Peyer's patch (tissue), 4 donors: ENCODE data around the gene ZDHHC18. TPM values are rescaled to one million over a fixed set of nuclear protein-coding genes. Genes with fewer than 3 reads are reported as not detected.

Experiments used
- DNase-seq, 3 donors: peaks; one replicate each; pipeline ENCODE4 v3.0.0-alpha.2; 2017 to 2019
- H3K27ac ChIP-seq, 4 donors: fragments of 200-600 bp; sonication (generic); one replicate each; pipeline ENCODE4 v1.5.1; 2016 to 2019
- H3K27me3 ChIP-seq, 2 donors: fragments of 200-600 bp; sonication (generic); one replicate each; pipeline ENCODE4 v1.5.1; 2019
- H3K36me3 ChIP-seq, 3 donors: fragments of 200-600 bp; sonication (generic); one replicate each; pipeline ENCODE4 v1.5.1; 2016 to 2019
- H3K4me1 ChIP-seq, 4 donors: fragments of 200-600 bp; sonication (generic); one replicate each; pipeline ENCODE4 v1.5.1; 2016 to 2019
- H3K4me3 ChIP-seq, 4 donors: fragments of 200-600 bp; sonication (generic); 1 replicate in 3 of 4; 2 replicates in 1 of 4; pipeline ENCODE4 v1.5.1; 2016 to 2019; ENCODE audit warnings: mild to moderate bottlenecking in 1 of 4
- H3K9me3 ChIP-seq, 4 donors: fragments of 200-600 bp; sonication (generic); one replicate each; pipeline ENCODE4 v1.5.1; 2016 to 2019; ENCODE audit warnings: mild to moderate bottlenecking in 1 of 4
- POLR2A ChIP-seq, 2 donors: fragments of 450-650 bp; IDR thresholded peaks; one replicate each; pipeline ENCODE4 v1.5.1; 2017; ENCODE audit warnings: antibody characterized with exemption in 2 of 2, mild to moderate bottlenecking in 2 of 2, moderate library complexity in 2 of 2
- total RNA-seq, 4 donors: library from RNA; depleted of rRNA; stranded (reverse); fragments of >200 nt; gene quantifications; one replicate each; pipeline ENCODE4 v1.1.0, GENCODE V29; 2016
- TF ChIP-seq, protein P1 (sequence below), 6 experiments: fragments of 450-650 bp in 4 of 6; fragments of 200-600 bp in 2 of 6; sonication (generic) in 1 of 6; IDR thresholded peaks; one replicate each; pipeline ENCODE4 v1.5.1; 2017 to 2019; ENCODE audit warnings: antibody characterized with exemption in 6 of 6, mild to moderate bottlenecking in 3 of 6, moderate library complexity in 1 of 6

Gene ZDHHC18
- total RNA-seq, 4 donors from 2014 or later, result 12.4 to 40.3 (median 29.0) TPM

DNA sequence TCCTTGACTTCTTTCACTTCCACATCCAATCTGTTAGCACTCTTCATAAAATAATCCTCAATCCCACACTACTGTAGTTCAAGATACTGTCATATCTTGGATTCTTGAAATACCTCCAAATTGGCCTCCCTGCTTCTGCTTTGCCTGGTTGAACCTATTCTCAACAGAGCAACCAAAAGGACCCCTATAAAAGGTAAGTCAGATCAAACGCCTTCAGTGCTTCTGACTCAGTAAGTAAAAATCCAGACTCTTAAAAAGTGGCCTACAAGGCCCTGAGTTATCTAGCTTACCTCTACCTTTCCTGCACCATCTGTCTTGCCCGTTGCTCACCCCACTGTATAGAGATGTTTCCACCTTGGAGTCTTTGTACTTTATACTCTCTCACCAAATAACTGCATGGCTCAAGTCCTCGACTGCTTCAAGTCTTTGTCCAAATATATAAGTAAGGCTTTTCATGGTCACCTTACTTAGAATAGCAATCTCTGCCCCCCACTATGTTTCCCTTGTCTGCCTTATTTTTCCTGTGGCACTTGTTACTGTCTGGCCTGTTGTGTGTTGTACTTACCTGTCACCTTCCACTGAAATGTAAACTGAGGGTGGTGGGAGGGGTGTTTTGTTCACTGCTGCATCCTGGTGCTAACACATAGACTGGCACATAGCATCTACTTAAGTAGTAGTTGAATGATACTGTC, 43.8 kb upstream of the ZDHHC18 start:
- peaks cover 11 to 49% (median 18%) of the 10 kb centered on the region in 4 donors for H3K4me1 ChIP-seq

DNA sequence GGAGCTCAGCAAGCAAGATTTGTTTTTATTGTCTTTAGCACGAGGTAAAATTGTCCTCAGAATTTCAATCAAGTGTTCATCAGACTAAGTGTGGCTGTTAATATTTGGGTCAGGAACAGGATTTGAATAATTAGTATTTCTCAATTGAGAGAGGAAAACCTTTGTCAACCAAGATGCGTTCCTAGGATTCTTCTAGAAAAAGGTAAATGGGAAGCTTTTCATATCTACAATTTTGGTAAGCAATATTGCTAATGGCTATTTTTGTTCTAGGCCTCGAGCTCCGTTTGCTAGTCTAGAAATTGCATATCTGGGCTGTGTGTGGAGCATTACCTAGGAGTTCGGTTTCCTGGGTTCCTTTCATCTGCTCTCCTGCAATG, 42.9 kb upstream of the ZDHHC18 start:
- TF ChIP-seq POLR2A (IDR thresholded peaks at IDR 0.05), result no peak
- TF ChIP-seq, protein P1, sequence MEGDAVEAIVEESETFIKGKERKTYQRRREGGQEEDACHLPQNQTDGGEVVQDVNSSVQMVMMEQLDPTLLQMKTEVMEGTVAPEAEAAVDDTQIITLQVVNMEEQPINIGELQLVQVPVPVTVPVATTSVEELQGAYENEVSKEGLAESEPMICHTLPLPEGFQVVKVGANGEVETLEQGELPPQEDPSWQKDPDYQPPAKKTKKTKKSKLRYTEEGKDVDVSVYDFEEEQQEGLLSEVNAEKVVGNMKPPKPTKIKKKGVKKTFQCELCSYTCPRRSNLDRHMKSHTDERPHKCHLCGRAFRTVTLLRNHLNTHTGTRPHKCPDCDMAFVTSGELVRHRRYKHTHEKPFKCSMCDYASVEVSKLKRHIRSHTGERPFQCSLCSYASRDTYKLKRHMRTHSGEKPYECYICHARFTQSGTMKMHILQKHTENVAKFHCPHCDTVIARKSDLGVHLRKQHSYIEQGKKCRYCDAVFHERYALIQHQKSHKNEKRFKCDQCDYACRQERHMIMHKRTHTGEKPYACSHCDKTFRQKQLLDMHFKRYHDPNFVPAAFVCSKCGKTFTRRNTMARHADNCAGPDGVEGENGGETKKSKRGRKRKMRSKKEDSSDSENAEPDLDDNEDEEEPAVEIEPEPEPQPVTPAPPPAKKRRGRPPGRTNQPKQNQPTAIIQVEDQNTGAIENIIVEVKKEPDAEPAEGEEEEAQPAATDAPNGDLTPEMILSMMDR (IDR thresholded peaks at IDR 0.05), result no peak
- Histone ChIP-seq H3K9me3 (no peaks in the 10 kb centered on the region), H3K4me1 (peaks cover 11 to 49% (median 18%) of the 10 kb centered on the region in 4 donors), H3K27me3 (no peaks in the 10 kb centered on the region), H3K4me3 (no peak overlapping the region), H3K27ac (peak overlapping the region in 3 of 4 donors; percentile 38 to 58 (median 57)), H3K36me3 (peaks cover 0 to 33% (median 0%) of the 10 kb centered on the region in 3 donors)
- DNase-seq, result no peak

More for the DNA sequence above, 43.8 kb upstream of the ZDHHC18 start:
- H3K27me3 ChIP-seq, result no peaks in the 10 kb centered on the region
- no peak overlapping the region for H3K27ac ChIP-seq
- no peak overlapping the region for H3K4me3 ChIP-seq
- no peaks in the 10 kb centered on the region for H3K9me3 ChIP-seq
- H3K36me3 ChIP-seq, result peaks cover 0 to 43% (median 0%) of the 10 kb centered on the region in 3 donors
- DNase-seq, result no peak
- TF ChIP-seq, protein P1 (IDR thresholded peaks at IDR 0.05), result no peak
- no peak for TF ChIP-seq POLR2A (IDR thresholded peaks at IDR 0.05)

DNA sequence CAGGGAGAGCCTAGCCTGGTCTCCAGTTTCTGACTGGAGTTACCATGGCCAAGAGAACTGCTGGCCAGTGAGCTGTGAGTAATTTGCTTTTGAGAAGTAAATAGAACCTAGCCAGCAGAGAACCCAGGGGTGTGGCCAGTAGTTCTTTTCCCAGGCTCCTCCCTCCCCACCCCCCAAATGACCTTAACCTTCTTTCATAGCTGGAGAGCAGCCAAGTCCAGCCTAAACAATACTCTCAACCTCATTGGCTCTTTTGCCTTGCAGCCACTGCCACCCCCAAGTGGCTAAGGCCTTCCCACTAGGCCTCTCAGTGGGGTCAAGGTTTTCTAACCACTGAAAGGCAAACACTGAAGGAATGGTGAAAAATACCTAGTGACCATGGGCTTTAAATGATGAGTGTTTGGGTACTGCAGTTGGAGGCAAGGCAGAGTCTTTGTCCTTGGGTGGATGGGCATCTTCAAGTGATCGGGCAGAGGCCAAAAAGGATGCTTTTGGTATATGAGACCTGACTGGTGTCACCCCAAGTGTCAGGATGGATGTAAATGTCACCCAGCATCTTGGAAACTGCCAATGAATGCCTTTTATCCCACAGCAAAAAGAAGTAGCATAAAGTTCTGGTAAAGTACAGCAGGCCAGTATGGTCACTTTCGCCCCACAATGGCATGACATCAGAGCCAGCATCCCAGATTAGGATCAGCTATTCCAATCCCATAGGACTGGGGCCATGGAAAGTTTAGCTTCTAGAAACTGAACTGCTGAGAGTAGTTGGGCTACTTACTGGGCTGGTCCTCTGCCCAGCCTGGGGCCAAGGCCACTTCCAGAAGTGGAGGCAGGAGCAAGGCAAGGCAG, 42.2 kb upstream of the ZDHHC18 start:
- TF ChIP-seq, protein P1 (IDR thresholded peaks at IDR 0.05), result no peak
- no peak for TF ChIP-seq POLR2A (IDR thresholded peaks at IDR 0.05)
- H3K27me3 ChIP-seq, result no peaks in the 10 kb centered on the region
- no peaks in the 10 kb centered on the region for H3K9me3 ChIP-seq
- peaks cover 0 to 27% (median 0%) of the 10 kb centered on the region in 3 donors for H3K36me3 ChIP-seq
- H3K4me1 ChIP-seq, result peaks cover 11 to 49% (median 18%) of the 10 kb centered on the region in 4 donors
- peak overlapping the region; percentile 21 to 98 (median 58) for H3K27ac ChIP-seq
- peak in 1 of 3 donors; percentile 66 for DNase-seq
- H3K4me3 ChIP-seq, result no peak overlapping the region

DNA sequence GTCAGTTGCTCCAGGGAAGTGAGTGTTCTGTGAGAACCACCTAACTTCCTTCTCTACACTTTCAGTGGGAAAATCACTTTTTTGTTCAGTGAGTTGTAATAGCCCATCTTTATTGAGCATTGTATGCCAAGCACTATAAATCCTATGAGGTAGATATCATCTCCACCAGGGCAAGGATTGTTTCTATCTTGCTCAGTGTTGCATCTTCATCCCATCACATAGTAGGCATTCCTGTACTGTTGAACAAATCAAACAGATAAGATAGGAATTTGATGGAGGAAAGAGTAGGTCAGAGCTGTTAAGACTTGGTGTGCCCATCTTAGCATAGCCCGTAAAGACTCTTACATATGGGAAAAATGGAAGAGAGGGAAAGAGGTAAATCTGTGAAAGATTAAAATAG, 41.6 kb upstream of the ZDHHC18 start:
- Histone ChIP-seq H3K9me3 (no peaks in the 10 kb centered on the region), H3K4me3 (no peak overlapping the region), H3K27ac (peak overlapping the region; percentile 21 to 98 (median 58)), H3K4me1 (peaks cover 11 to 49% (median 18%) of the 10 kb centered on the region in 4 donors), H3K36me3 (peaks cover 0 to 20% (median 0%) of the 10 kb centered on the region in 3 donors), H3K27me3 (no peaks in the 10 kb centered on the region)
- TF ChIP-seq, protein P1 (IDR thresholded peaks at IDR 0.05), result no peak
- TF ChIP-seq POLR2A (IDR thresholded peaks at IDR 0.05), result no peak
- DNase-seq, result no peak

DNA sequence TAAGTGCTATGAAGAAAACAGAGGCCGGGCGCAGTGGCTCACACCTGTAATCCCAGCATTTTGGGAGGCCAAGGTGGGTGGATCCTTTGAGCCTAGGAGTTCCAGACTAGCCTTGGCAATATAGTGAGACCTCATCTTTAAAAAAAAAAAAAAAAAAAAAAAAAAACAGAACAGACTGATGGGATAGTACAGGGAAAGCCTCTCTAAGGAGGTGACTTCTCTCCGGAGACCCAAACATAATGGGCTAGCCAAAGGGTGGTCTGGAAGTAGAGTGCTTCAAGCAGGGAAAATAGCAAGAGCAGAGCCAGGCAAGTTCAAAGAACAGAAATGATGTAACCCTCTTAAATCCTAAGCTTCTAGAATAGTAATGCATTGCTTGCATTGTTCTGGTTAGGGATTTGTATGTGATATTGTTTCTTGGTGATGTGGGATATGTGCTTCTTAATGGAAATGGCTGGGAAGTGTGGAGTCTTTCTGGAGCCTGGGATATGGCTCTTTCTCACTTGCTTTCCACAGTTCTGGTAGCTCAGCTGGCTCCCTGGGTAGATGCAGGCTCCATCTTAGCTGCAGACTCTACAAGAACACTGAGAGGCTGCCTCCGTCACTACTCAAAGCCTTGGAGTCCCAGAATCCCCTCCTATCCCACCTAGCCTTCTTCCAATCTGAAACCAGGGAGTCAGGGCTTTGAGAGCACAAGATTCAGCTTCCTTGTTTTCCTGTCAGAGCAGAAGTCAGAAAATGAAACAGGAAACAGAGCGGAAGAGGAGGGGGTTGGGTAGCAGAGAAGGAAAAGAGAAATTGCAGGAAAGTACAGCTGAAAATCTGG, 40.7 kb upstream of the ZDHHC18 start:
- H3K36me3 ChIP-seq, result peaks cover 0 to 11% (median 0%) of the 10 kb centered on the region in 3 donors
- DNase-seq, result peak in 1 of 3 donors; percentile 46
- H3K27ac ChIP-seq, result peak overlapping the region; percentile 95 to 99 (median 98)
- no peak overlapping the region for H3K4me3 ChIP-seq
- H3K9me3 ChIP-seq, result no peaks in the 10 kb centered on the region
- TF ChIP-seq POLR2A (IDR thresholded peaks at IDR 0.05), result no peak
- H3K27me3 ChIP-seq, result no peaks in the 10 kb centered on the region
- H3K4me1 ChIP-seq, result peaks cover 11 to 49% (median 18%) of the 10 kb centered on the region in 4 donors
